GM12891 (cell line): ENCODE measurements around the gene SLC26A4.

Experiments used
- PAX5 ChIP-seq: IDR thresholded peaks from 2 replicates; pipeline ENCODE4 v1.6.1; 2011; ENCODE audit warnings: low read length, moderate library complexity, mild to moderate bottlenecking; ENCODE audit not compliant: insufficient read depth, severe bottlenecking
- POLR2A ChIP-seq: IDR thresholded peaks from 2 replicates; pipeline ENCODE4 v1.6.1; 2011; ENCODE audit warnings: low read depth, low read length, control low read depth
- TAF1 ChIP-seq: IDR thresholded peaks from 2 replicates; pipeline ENCODE4 v1.6.1; 2011; ENCODE audit warnings: low read depth, low read length, control low read depth

GRCh38 chr7:107684287-107684686 lies 23.7 kb downstream of the SLC26A4 start:
- TF ChIP-seq POLR2A (no peak), PAX5 (no peak), TAF1 (no peak)
